Gastrocnemius medialis (tissue), 4 donors: ENCODE results near the gene NSF.

Experiments used
- CTCF ChIP-seq, 5 experiments: fragments of 450-650 bp in 3 of 5; fragments of 200-600 bp in 2 of 5; sonication (generic) in 2 of 5; IDR thresholded peaks in 4 of 5; conservative IDR thresholded peaks in 1 of 5; 1 replicate in 4 of 5; 2 replicates in 1 of 5; pipeline ENCODE4 v1.5.1; 2016 to 2019; ENCODE audit warnings: antibody characterized with exemption in 5 of 5, mild to moderate bottlenecking in 3 of 5, moderate library complexity in 3 of 5
- POLR2A ChIP-seq, 2 donors: fragments of 450-650 bp; IDR thresholded peaks; one replicate each; pipeline ENCODE4 v1.6.1; 2017; ENCODE audit warnings: antibody characterized with exemption in 2 of 2, mild to moderate bottlenecking in 2 of 2, moderate library complexity in 2 of 2

- TF ChIP-seq CTCF (IDR thresholded peaks at IDR 0.05 in 4 of 5, conservative IDR thresholded peaks at IDR 0.05 in 1 of 5) = no peak
- no peak for TF ChIP-seq POLR2A (IDR thresholded peaks at IDR 0.05)
These were observed 205.0 kb downstream of the NSF start for GRCh38 chr17:46795379-46795952.
